Liver (tissue), 3 donors: ENCODE measurements around the gene KAZN.

Source experiments
- GABPA ChIP-seq, 2 donors: IDR thresholded peaks in 1 of 2; conservative IDR thresholded peaks in 1 of 2; 2 replicates each; pipeline ENCODE4 v1.6.1; 2016; ENCODE audit warnings: antibody characterized with exemption in 2 of 2, mild to moderate bottlenecking in 1 of 2, moderate library complexity in 1 of 2
- HNF4A ChIP-seq, 2 donors: conservative IDR thresholded peaks; 2 replicates each; pipeline ENCODE4 v1.6.1; 2016; ENCODE audit warnings: antibody characterized with exemption in 2 of 2, mild to moderate bottlenecking in 2 of 2
- JUND ChIP-seq, 2 donors: IDR thresholded peaks; 2 replicates each; pipeline ENCODE4 v1.6.1; 2016; ENCODE audit warnings: antibody characterized with exemption in 2 of 2
- MAX ChIP-seq: IDR thresholded peaks from 2 replicates; pipeline ENCODE4 v1.6.1; 2016; ENCODE audit warnings: antibody characterized with exemption
- RAD21 ChIP-seq, 2 donors: IDR thresholded peaks; 2 replicates each; pipeline ENCODE4 v1.6.1; 2016; ENCODE audit warnings: antibody characterized with exemption in 2 of 2, mild to moderate bottlenecking in 2 of 2
- REST ChIP-seq: IDR thresholded peaks from 2 replicates; pipeline ENCODE4 v1.6.1; 2016; ENCODE audit warnings: antibody characterized with exemption, mild to moderate bottlenecking
- TAF1 ChIP-seq: conservative IDR thresholded peaks from 2 replicates; pipeline ENCODE4 v1.6.1; 2016; ENCODE audit warnings: antibody characterized with exemption, mild to moderate bottlenecking
- YY1 ChIP-seq: IDR thresholded peaks from 2 replicates; pipeline ENCODE4 v1.6.1; 2016; ENCODE audit warnings: antibody characterized with exemption, mild to moderate bottlenecking
- TF ChIP-seq, protein P1 (sequence below): fragments of 150-350 bp; IDR thresholded peaks from 2 replicates; pipeline ENCODE4 v1.5.1; 2017; ENCODE audit warnings: improper control_type of control experiment, low read depth, low read length; ENCODE audit not compliant: missing input control
- TF ChIP-seq, protein P2 (sequence below): IDR thresholded peaks from 2 replicates; pipeline ENCODE4 v1.6.1; 2016; ENCODE audit warnings: antibody characterized with exemption
- TF ChIP-seq, protein P3 (sequence below): IDR thresholded peaks from 2 replicates; pipeline ENCODE4 v1.6.1; 2016; ENCODE audit warnings: antibody characterized with exemption
- donor health status: healthy.
- donor health status: healthy.

- TF ChIP-seq, protein P1, sequence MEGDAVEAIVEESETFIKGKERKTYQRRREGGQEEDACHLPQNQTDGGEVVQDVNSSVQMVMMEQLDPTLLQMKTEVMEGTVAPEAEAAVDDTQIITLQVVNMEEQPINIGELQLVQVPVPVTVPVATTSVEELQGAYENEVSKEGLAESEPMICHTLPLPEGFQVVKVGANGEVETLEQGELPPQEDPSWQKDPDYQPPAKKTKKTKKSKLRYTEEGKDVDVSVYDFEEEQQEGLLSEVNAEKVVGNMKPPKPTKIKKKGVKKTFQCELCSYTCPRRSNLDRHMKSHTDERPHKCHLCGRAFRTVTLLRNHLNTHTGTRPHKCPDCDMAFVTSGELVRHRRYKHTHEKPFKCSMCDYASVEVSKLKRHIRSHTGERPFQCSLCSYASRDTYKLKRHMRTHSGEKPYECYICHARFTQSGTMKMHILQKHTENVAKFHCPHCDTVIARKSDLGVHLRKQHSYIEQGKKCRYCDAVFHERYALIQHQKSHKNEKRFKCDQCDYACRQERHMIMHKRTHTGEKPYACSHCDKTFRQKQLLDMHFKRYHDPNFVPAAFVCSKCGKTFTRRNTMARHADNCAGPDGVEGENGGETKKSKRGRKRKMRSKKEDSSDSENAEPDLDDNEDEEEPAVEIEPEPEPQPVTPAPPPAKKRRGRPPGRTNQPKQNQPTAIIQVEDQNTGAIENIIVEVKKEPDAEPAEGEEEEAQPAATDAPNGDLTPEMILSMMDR = no peak
- TF ChIP-seq TAF1 (no peak), RAD21 (IDR thresholded peaks at IDR 0.05) (no peak), REST (no peak), JUND (IDR thresholded peaks at IDR 0.05) (no peak), MAX (no peak), YY1 (no peak), GABPA (IDR thresholded peaks at IDR 0.05 in 1 of 2, conservative IDR thresholded peaks at IDR 0.05 in 1 of 2) (no peak), HNF4A (conservative IDR thresholded peaks at IDR 0.05) (no peak)
- TF ChIP-seq, protein P2, sequence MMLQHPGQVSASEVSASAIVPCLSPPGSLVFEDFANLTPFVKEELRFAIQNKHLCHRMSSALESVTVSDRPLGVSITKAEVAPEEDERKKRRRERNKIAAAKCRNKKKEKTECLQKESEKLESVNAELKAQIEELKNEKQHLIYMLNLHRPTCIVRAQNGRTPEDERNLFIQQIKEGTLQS = no peak
- TF ChIP-seq, protein P3, sequence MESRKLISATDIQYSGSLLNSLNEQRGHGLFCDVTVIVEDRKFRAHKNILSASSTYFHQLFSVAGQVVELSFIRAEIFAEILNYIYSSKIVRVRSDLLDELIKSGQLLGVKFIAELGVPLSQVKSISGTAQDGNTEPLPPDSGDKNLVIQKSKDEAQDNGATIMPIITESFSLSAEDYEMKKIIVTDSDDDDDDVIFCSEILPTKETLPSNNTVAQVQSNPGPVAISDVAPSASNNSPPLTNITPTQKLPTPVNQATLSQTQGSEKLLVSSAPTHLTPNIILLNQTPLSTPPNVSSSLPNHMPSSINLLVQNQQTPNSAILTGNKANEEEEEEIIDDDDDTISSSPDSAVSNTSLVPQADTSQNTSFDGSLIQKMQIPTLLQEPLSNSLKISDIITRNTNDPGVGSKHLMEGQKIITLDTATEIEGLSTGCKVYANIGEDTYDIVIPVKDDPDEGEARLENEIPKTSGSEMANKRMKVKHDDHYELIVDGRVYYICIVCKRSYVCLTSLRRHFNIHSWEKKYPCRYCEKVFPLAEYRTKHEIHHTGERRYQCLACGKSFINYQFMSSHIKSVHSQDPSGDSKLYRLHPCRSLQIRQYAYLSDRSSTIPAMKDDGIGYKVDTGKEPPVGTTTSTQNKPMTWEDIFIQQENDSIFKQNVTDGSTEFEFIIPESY = no peak
Observed at GRCh38 chr1:15151871-15152270, 553.4 kb downstream of the KAZN start.
